Measurements from ENCODE around the gene GGT7.
"Not testable (repeated sequence)": the region's sequence is repeated elsewhere in the genome, so short reads cannot be mapped to it uniquely, and the experiment has no call there.

The GGT7 gene

GRCh38 chr20:34808583-34808982 is 64.1 kb downstream of the GGT7 start:
- Histone ChIP-seq H3K36me3 (ENCODE audit: low read length) (no peaks in the 10 kb centered on the region), H3K9ac (ENCODE audit: low read length) (no peak overlapping the region), H3K4me2 (ENCODE audit: low read depth, low read length, poor library complexity, severe bottlenecking) (no peak overlapping the region), H4K20me1 (ENCODE audit: low read depth, low read length) (no peaks in the 10 kb centered on the region), H3F3A (ENCODE audit: insufficient read depth) (no peaks in the 10 kb centered on the region), H3K9me2 (replicated peaks; ENCODE audit: insufficient read depth, low read length) (no peaks in the 10 kb centered on the region), H3K27ac (ENCODE audit: low read depth, low read length) (no peak overlapping the region), H2AFZ (ENCODE audit: low read depth, low read length, severe bottlenecking) (no peak overlapping the region), H3K4me3 (ENCODE audit: insufficient read depth, low read length, poor library complexity, severe bottlenecking) (no peak overlapping the region), H3K79me2 (ENCODE audit: insufficient read depth, low read length) (peaks cover 45% of the 10 kb centered on the region), H3K9me3 (ENCODE audit: insufficient read depth, low read length) (no peaks in the 10 kb centered on the region), H3K27me3 (ENCODE audit: low read length) (no peaks in the 10 kb centered on the region)
- TF ChIP-seq EZH2phosphoT487 (conservative IDR thresholded peaks at IDR 0.05; ENCODE audit: low read length): no peak
- TF ChIP-seq CTCF (IDR thresholded peaks at IDR 0.05; ENCODE audit: insufficient read depth, low read length, poor library complexity, severe bottlenecking): no peak

GRCh38 chr20:34807944-34808465 is 64.7 kb downstream of the GGT7 start:
- H3K4me3 ChIP-seq (ENCODE audit: insufficient read depth, low read length, poor library complexity, severe bottlenecking); H3K4me2 ChIP-seq (ENCODE audit: low read depth, low read length, poor library complexity, severe bottlenecking); H3K9ac ChIP-seq (ENCODE audit: low read length); H4K20me1 ChIP-seq (ENCODE audit: low read depth, low read length); H3K36me3 ChIP-seq (ENCODE audit: low read length); H3K27ac ChIP-seq (ENCODE audit: low read depth, low read length); H3F3A ChIP-seq (ENCODE audit: insufficient read depth); H3K9me2 ChIP-seq (replicated peaks; ENCODE audit: insufficient read depth, low read length); H3K27me3 ChIP-seq (ENCODE audit: low read length); H3K9me3 ChIP-seq (ENCODE audit: insufficient read depth, low read length); H2AFZ ChIP-seq (ENCODE audit: low read depth, low read length, severe bottlenecking): not testable (repeated sequence)
- peaks cover 39% of the 10 kb centered on the region for H3K79me2 ChIP-seq (ENCODE audit: insufficient read depth, low read length)

GRCh38 chr20:34806255-34806654 is 66.4 kb downstream of the GGT7 start:
- H4K20me1 ChIP-seq (ENCODE audit: low read depth, low read length): no peaks in the 10 kb centered on the region
- H3K27ac ChIP-seq (ENCODE audit: low read depth, low read length): no peak overlapping the region
- H3K36me3 ChIP-seq (ENCODE audit: low read length): no peaks in the 10 kb centered on the region
- H3K4me3 ChIP-seq (ENCODE audit: insufficient read depth, low read length, poor library complexity, severe bottlenecking): no peak overlapping the region
- no peak overlapping the region for H2AFZ ChIP-seq (ENCODE audit: low read depth, low read length, severe bottlenecking)
- H3K9ac ChIP-seq (ENCODE audit: low read length): no peak overlapping the region
- TF ChIP-seq CTCF (IDR thresholded peaks at IDR 0.05; ENCODE audit: insufficient read depth, low read length, poor library complexity, severe bottlenecking): no peak
- TF ChIP-seq EZH2phosphoT487 (conservative IDR thresholded peaks at IDR 0.05; ENCODE audit: low read length): no peak
- H3K4me2 ChIP-seq (ENCODE audit: low read depth, low read length, poor library complexity, severe bottlenecking): no peak overlapping the region
- no peaks in the 10 kb centered on the region for H3K9me2 ChIP-seq (replicated peaks; ENCODE audit: insufficient read depth, low read length)
- no peaks in the 10 kb centered on the region for H3F3A ChIP-seq (ENCODE audit: insufficient read depth)
- peaks cover 30% of the 10 kb centered on the region for H3K79me2 ChIP-seq (ENCODE audit: insufficient read depth, low read length)
- no peaks in the 10 kb centered on the region for H3K9me3 ChIP-seq (ENCODE audit: insufficient read depth, low read length)
- H3K27me3 ChIP-seq (ENCODE audit: low read length): no peaks in the 10 kb centered on the region

- no peaks in the 10 kb centered on the region for H3K27me3 ChIP-seq (ENCODE audit: low read length)
- TF ChIP-seq EZH2phosphoT487 (conservative IDR thresholded peaks at IDR 0.05; ENCODE audit: low read length) (no peak), CTCF (IDR thresholded peaks at IDR 0.05; ENCODE audit: insufficient read depth, low read length, poor library complexity, severe bottlenecking) (no peak)
- H3K9me2 ChIP-seq (replicated peaks; ENCODE audit: insufficient read depth, low read length): no peaks in the 10 kb centered on the region
- no peak overlapping the region for H3K4me3 ChIP-seq (ENCODE audit: insufficient read depth, low read length, poor library complexity, severe bottlenecking)
- no peaks in the 10 kb centered on the region for H3K9me3 ChIP-seq (ENCODE audit: insufficient read depth, low read length)
- no peaks in the 10 kb centered on the region for H3K36me3 ChIP-seq (ENCODE audit: low read length)
- H3K4me2 ChIP-seq (ENCODE audit: low read depth, low read length, poor library complexity, severe bottlenecking): no peak overlapping the region
- no peak overlapping the region for H3K27ac ChIP-seq (ENCODE audit: low read depth, low read length)
- H4K20me1 ChIP-seq (ENCODE audit: low read depth, low read length): no peaks in the 10 kb centered on the region
- peaks cover 55% of the 10 kb centered on the region for H3K79me2 ChIP-seq (ENCODE audit: insufficient read depth, low read length)
- H3F3A ChIP-seq (ENCODE audit: insufficient read depth): no peaks in the 10 kb centered on the region
- no peak overlapping the region for H2AFZ ChIP-seq (ENCODE audit: low read depth, low read length, severe bottlenecking)
- no peak overlapping the region for H3K9ac ChIP-seq (ENCODE audit: low read length)
Measured at GRCh38 chr20:34798871-34799270, 73.8 kb downstream of the GGT7 start.
